Endothelial cell of umbilical vein (primary cell): ENCODE results near the gene PLEKHD1. TPM values are rescaled to one million over a fixed set of nuclear protein-coding genes. Genes with fewer than 3 reads are reported as not detected.

ENCODE experiments used
- BruUV-seq: library from RNA; stranded (reverse); fragments of 400-500 nt; replicated peaks from 2 replicates; lab custom pipeline; 2021; lab: Mats Ljungman, UMichigan
- CTCF ChIA-PET: fragments of 300-600, 350-600 bp; sonication (Branson Sonifier 250); formaldehyde crosslinking; loops from one replicate; lab custom pipeline; 2021; ENCODE audit warnings: antibody characterized with exemption, inconsistent platforms; lab: Charles Lee
- POLR2A ChIA-PET: fragments of 300-600, 350-600 bp; sonication (Branson Sonifier 250); formaldehyde crosslinking; loops from one replicate; lab custom pipeline; 2021; ENCODE audit warnings: antibody characterized with exemption, inconsistent platforms; lab: Charles Lee
- DNase-seq: peaks from one replicate; pipeline ENCODE4 v3.0.0-alpha.2; 2011; ENCODE audit warnings: low read depth, low spot score
- FAIRE-seq: peaks from 2 replicates; lab custom pipeline; 2011; peaks lifted over from hg19 to GRCh38; lab: Jason Lieb, UNC
- H2AFZ ChIP-seq: 2 replicates; pipeline ENCODE4 v1.6.0; 2012; ENCODE audit warnings: low read depth, low read length, control low read depth, inconsistent platforms
- H3K27ac ChIP-seq: 2 replicates; pipeline ENCODE4 v1.5.1; 2011; ENCODE audit warnings: low read depth, mild to moderate bottlenecking, control low read depth, low read length, moderate library complexity; ENCODE audit not compliant: insufficient read depth
- H3K27me3 ChIP-seq, 2 experiments: 2 replicates each; pipeline versions ENCODE4 v1.6.0 to v1.6.1; 2011; ENCODE audit warnings: low read length in 2 of 2, mixed read lengths in 1 of 2; ENCODE audit not compliant: control insufficient read depth in 2 of 2, insufficient read depth in 2 of 2
- H3K36me3 ChIP-seq, 2 experiments: 2 replicates in 1 of 2; 3 replicates in 1 of 2; pipeline ENCODE4 v1.5.1; 2011; ENCODE audit warnings: low read length in 2 of 2, mild to moderate bottlenecking in 1 of 2, moderate library complexity in 1 of 2; ENCODE audit not compliant: control insufficient read depth in 2 of 2, insufficient read depth in 2 of 2; ENCODE audit errors: extremely low read depth in 1 of 2
- H3K4me1 ChIP-seq: 3 replicates; pipeline ENCODE4 v1.5.1; 2011; ENCODE audit warnings: mild to moderate bottlenecking, low read length; ENCODE audit not compliant: control insufficient read depth, insufficient read depth; ENCODE audit errors: extremely low read depth
- H3K4me2 ChIP-seq: 2 replicates; pipeline ENCODE4 v1.6.1; 2011; ENCODE audit warnings: low read length, control low read depth, mixed read lengths; ENCODE audit not compliant: insufficient read depth
- H3K4me3 ChIP-seq, 3 experiments: fragments of 200-600 bp in 1 of 3; sonication (generic), shearing (Covaris generic) in 1 of 3; replicated peaks in 1 of 3; 2 replicates each; pipeline ENCODE4 v1.5.1; 2011 to 2016; ENCODE audit warnings: control low read depth in 3 of 3, low read length in 3 of 3, mild to moderate bottlenecking in 2 of 3, inconsistent platforms in 1 of 3, low read depth in 1 of 3, moderate library complexity in 1 of 3; ENCODE audit not compliant: insufficient read depth in 1 of 3
- H3K79me2 ChIP-seq: 2 replicates; pipeline ENCODE4 v1.6.0; 2012; ENCODE audit warnings: low read length, inconsistent platforms; ENCODE audit not compliant: control insufficient read depth, insufficient read depth
- H3K9ac ChIP-seq: replicated peaks from 2 replicates; pipeline ENCODE3; 2011; ENCODE audit warnings: low read length, control low read depth; ENCODE audit not compliant: insufficient read depth; ENCODE audit errors: extremely low read depth
- H3K9me1 ChIP-seq: replicated peaks from 3 replicates; pipeline ENCODE4 v1.6.0; 2011; ENCODE audit warnings: mild to moderate bottlenecking, low read length; ENCODE audit not compliant: control insufficient read depth, insufficient read depth; ENCODE audit errors: extremely low read depth
- H3K9me3 ChIP-seq: replicated peaks from 2 replicates; pipeline ENCODE4 v1.5.1; 2012; ENCODE audit warnings: low read length, inconsistent platforms; ENCODE audit not compliant: control insufficient read depth, insufficient read depth
- H4K20me1 ChIP-seq: replicated peaks from 2 replicates; pipeline ENCODE3; 2011; ENCODE audit warnings: mild to moderate bottlenecking, low read length; ENCODE audit not compliant: control insufficient read depth, insufficient read depth; ENCODE audit errors: extremely low read depth
- EZH2 ChIP-seq: IDR thresholded peaks from 2 replicates; pipeline ENCODE4 v1.6.1; 2012; ENCODE audit warnings: borderline replicate concordance, low read depth, mild to moderate bottlenecking, moderate library complexity, low read length, inconsistent platforms; ENCODE audit not compliant: severe bottlenecking
- FOS ChIP-seq: IDR thresholded peaks from 2 replicates; pipeline ENCODE4 v1.6.1; 2011; ENCODE audit warnings: mild to moderate bottlenecking, low read length, moderate library complexity, borderline replicate concordance; ENCODE audit not compliant: insufficient read depth
- GATA2 ChIP-seq: IDR thresholded peaks from 2 replicates; pipeline ENCODE4 v1.7.0; 2011; ENCODE audit warnings: low read depth, mild to moderate bottlenecking, moderate library complexity, mixed read lengths, low read length; ENCODE audit not compliant: insufficient read length, insufficient read depth
- JUN ChIP-seq: IDR thresholded peaks from 2 replicates; pipeline ENCODE4 v1.6.1; 2011; ENCODE audit warnings: borderline replicate concordance, low read depth; ENCODE audit not compliant: insufficient read length, insufficient read depth
- MYC ChIP-seq: IDR thresholded peaks from one replicate; pipeline ENCODE4 v1.6.1; 2011; ENCODE audit warnings: mild to moderate bottlenecking, low read depth, low read length
- POLR2A ChIP-seq: IDR thresholded peaks from 2 replicates; pipeline ENCODE4 v1.6.1; 2012; ENCODE audit warnings: low read depth, mild to moderate bottlenecking, control low read depth, low read length
- POLR2AphosphoS5 ChIP-seq: IDR thresholded peaks from 2 replicates; pipeline ENCODE4 v1.6.1; 2012; ENCODE audit warnings: low read depth, mild to moderate bottlenecking, control low read depth, low read length, moderate library complexity; ENCODE audit not compliant: insufficient read depth
- dilution Hi-C: fragments of 300-500 bp; cut with MboI; formaldehyde crosslinking; loops from one replicate; pipeline ENCODE4 v1.15.0; 2019; ENCODE audit warnings: low sequenced_read_pairs; ENCODE audit not compliant: extremely low pct_ligation_motif_present
- intact Hi-C: fragments of 100-400 bp; cut with micrococcal nuclease; formaldehyde crosslinking; loops from one replicate; pipeline ENCODE4 v1.10.0; 2022
- polyA plus RNA-seq, 4 experiments: library from polyadenylated mRNA; depleted of rRNA in 3 of 4; stranded (reverse) in 3 of 4; unstranded in 1 of 4; fragments of >200 nt; gene quantifications; 2 replicates each; pipeline versions ENCODE4 v1.2.1 to v1.2.3, GENCODE V29; 2011 to 2012; ENCODE audit warnings: missing spikeins in 1 of 4
- total RNA-seq: library from RNA; stranded (reverse); gene quantifications from 2 replicates; pipeline ENCODE4 v1.2.3, GENCODE V29; 2021
- TF ChIP-seq, protein P1 (sequence below): IDR thresholded peaks from 2 replicates; pipeline ENCODE4 v1.6.1; 2011; ENCODE audit not compliant: insufficient read depth, insufficient read length
- TF ChIP-seq, protein P2 (sequence below), 2 donors: IDR thresholded peaks; 1 replicate in 1 of 2; 2 replicates in 1 of 2; pipeline ENCODE4 v1.5.1; 2011; ENCODE audit warnings: low read length in 2 of 2, mild to moderate bottlenecking in 2 of 2, moderate library complexity in 2 of 2, control low read depth in 1 of 2, inconsistent platforms in 1 of 2, low read depth in 1 of 2; ENCODE audit not compliant: insufficient read depth in 1 of 2; ENCODE audit errors: extremely low read depth in 1 of 2

Gene PLEKHD1
- total and polyA plus RNA-seq, 2 donors (not counting 3 experiments of a cell fraction or from before 2014, with no cell fraction given) = 0.01 TPM; not detected in 1

DNA sequence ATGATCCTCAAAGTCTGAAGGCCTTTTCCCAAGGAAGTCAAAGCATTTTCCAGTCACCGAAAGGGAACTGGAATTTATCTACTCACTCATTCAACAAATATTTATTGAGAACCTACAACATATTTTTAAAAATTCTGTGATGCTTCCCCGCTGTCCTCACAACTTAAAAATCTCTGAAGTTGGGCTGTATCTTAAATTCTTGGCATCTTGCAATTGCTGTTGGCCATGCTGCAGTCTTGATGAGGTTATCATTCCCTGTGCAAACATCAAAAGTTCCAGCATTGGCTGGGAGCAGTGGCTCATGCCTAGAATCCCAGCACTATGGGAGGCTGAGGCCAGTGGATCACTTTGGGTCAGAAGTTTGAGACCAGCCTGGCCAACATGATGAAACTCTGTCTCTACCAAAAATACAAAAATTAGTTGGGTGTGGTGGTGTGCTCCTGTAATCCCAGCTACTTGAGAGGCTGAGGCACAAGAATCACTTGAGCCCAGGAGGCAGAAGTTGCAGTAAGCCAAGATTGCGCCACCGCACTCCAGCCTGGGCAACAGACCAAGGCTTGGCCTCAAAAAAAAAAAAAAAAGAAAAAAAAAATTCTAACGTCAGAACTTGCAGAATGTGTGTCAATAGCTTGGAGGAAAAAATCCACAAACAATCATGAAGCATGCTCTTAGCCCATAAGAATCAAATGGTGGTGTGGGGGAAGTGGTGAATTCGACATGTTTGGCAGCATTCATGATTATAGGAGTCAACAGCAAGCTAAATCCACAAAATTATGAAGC is 55.3 kb downstream of the PLEKHD1 start:
- DNase-seq = no peak
- ChIA-PET POLR2A (no interaction called here), CTCF (interaction anchor here (0.6 kb wide), 2 partner anchors 117 to 747 kb away, joined by 3 to 5 read pairs; partner anchors contain the start of gene ZFP36L1)
- no peak for TF ChIP-seq FOS
- no peak for TF ChIP-seq MYC
- TF ChIP-seq POLR2AphosphoS5 = no peak
- TF ChIP-seq, protein P1, sequence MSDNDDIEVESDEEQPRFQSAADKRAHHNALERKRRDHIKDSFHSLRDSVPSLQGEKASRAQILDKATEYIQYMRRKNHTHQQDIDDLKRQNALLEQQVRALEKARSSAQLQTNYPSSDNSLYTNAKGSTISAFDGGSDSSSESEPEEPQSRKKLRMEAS = no peak
- no peak for TF ChIP-seq GATA2
- TF ChIP-seq JUN = no peak
- no peak for TF ChIP-seq EZH2
- TF ChIP-seq POLR2A = no peak
- TF ChIP-seq, protein P2, sequence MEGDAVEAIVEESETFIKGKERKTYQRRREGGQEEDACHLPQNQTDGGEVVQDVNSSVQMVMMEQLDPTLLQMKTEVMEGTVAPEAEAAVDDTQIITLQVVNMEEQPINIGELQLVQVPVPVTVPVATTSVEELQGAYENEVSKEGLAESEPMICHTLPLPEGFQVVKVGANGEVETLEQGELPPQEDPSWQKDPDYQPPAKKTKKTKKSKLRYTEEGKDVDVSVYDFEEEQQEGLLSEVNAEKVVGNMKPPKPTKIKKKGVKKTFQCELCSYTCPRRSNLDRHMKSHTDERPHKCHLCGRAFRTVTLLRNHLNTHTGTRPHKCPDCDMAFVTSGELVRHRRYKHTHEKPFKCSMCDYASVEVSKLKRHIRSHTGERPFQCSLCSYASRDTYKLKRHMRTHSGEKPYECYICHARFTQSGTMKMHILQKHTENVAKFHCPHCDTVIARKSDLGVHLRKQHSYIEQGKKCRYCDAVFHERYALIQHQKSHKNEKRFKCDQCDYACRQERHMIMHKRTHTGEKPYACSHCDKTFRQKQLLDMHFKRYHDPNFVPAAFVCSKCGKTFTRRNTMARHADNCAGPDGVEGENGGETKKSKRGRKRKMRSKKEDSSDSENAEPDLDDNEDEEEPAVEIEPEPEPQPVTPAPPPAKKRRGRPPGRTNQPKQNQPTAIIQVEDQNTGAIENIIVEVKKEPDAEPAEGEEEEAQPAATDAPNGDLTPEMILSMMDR (IDR thresholded peaks at IDR 0.05; ENCODE audit: extremely low read depth in 1 of 2, insufficient read depth in 1 of 2, low read depth in 1 of 2, low read length in 2 of 2) = no peak
- intact Hi-C loops = no loop called here
- H4K20me1 ChIP-seq = no peaks in the 10 kb centered on the region
- dilution Hi-C loops = no loop called here
- no peaks in the 10 kb centered on the region for H3K4me1 ChIP-seq
- no peak overlapping the region for H3K4me3 ChIP-seq
- no peak overlapping the region for H3K4me2 ChIP-seq
- peaks cover 14 to 15% of the 10 kb centered on the region in 2 experiments for H3K27me3 ChIP-seq
- no peaks in the 10 kb centered on the region for H3K9me3 ChIP-seq
- H2AFZ ChIP-seq = no peak overlapping the region
- no peaks in the 10 kb centered on the region for H3K36me3 ChIP-seq
- no peaks in the 10 kb centered on the region for H3K79me2 ChIP-seq
- FAIRE-seq = no peak
- no peaks in the 10 kb centered on the region for H3K9me1 ChIP-seq
- BruUV-seq = no TSS peak
- no peak overlapping the region for H3K9ac ChIP-seq
- no peak overlapping the region for H3K27ac ChIP-seq
